Activated T-helper 1 cell treated with anti-CD3 and anti-CD28 coated beads, Interleukin-12 subunit alpha, Interleukin-12 subunit beta, Interleukin-2, Interleukin-4 antibody, amounts not matched to agents 30 ng/mL and 10 ng/mL and 1 ng/mL, durations not matched to agents 14 hours and 24 hours and 36 hours (primary cell): ENCODE results near the gene HELT. TPM values are rescaled to one million over a fixed set of nuclear protein-coding genes. Genes with fewer than 3 reads are reported as not detected.
"Not testable (repeated sequence)": the region's sequence is repeated elsewhere in the genome, so short reads cannot be mapped to it uniquely, and the experiment has no call there.

Source experiments
- DNase-seq: peaks from one replicate; pipeline ENCODE4 v3.0.0; 2021; ENCODE audit warnings: low spot score
- H3K27ac Mint-ChIP-seq: one replicate; pipeline ENCODE4 v1.8.0; 2021; ENCODE audit warnings: mild to moderate bottlenecking, mixed read lengths
- H3K27me3 Mint-ChIP-seq: one replicate; pipeline ENCODE4 v1.8.0; 2022; ENCODE audit warnings: mild to moderate bottlenecking, moderate library complexity, mixed read lengths; ENCODE audit not compliant: insufficient read depth
- H3K36me3 Mint-ChIP-seq: one replicate; pipeline ENCODE4 v1.8.0; 2021; ENCODE audit warnings: low read depth, mixed read lengths
- H3K4me1 Mint-ChIP-seq: one replicate; pipeline ENCODE4 v1.8.0; 2021; ENCODE audit warnings: low read depth, mixed read lengths
- H3K4me3 Mint-ChIP-seq: one replicate; pipeline ENCODE4 v1.8.0; 2021; ENCODE audit warnings: mild to moderate bottlenecking, moderate library complexity, mixed read lengths
- H3K9me3 Mint-ChIP-seq: one replicate; pipeline ENCODE4 v1.8.0; 2021; ENCODE audit warnings: mixed read lengths
- intact Hi-C: fragments of 100-400 bp; cut with micrococcal nuclease; formaldehyde crosslinking; loops from one replicate; pipeline ENCODE4 v1.15.1; 2024
- total RNA-seq: library from RNA; stranded (reverse); gene quantifications from 2 replicates; pipeline ENCODE4 v1.2.3, GENCODE V29; 2022

HELT gene, protein sequence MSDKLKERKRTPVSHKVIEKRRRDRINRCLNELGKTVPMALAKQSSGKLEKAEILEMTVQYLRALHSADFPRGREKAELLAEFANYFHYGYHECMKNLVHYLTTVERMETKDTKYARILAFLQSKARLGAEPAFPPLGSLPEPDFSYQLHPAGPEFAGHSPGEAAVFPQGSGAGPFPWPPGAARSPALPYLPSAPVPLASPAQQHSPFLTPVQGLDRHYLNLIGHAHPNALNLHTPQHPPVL
- not detected in 2 replicates for total RNA-seq

DNA sequence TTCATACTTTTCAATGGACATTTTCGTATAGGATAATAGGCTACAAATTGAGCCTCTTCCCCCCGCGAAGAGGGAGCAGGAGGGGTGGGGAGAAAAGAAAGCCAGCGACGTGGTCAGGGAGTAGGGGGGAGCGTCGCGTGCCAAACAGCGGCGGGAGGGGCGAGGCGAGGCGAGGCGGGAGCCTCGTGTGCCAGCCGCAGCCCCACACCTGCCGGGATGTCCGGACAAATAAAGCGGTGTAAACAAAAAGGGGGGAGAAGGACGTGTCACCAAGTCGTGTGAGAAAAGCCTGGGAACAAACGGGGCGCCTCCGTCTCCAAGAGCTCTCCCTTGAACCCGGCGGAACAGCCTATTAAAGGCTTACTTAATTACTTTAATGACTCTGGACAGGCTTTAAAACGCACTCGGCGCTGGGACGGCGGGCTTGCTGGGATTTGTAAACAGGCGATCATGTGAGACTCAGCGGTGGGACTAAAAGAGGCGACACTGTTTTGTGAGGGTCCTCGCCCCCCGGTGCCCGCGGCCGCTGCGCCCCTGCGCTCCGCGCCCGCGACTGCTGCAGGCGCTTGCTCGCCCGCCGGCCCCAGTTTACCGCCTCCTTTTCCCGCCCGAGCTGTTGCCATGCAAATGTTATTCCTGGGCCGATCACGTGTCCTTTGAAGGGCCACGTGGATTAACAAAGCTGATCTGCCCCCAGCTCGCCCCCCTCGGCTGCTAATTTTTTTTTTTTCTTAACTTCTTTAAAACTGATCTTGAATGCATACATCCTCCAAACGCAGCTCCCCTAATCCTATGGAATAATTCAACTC, at the start of gene HELT:
Gene HELT, plus strand, starts transcription at position 527 of the 809 bp plus-strand sequence. CDS start 439 bp downstream, outside the sequence.
- no peak for DNase-seq
- intact Hi-C loops = no loop called here
- peaks cover 11% of the 10 kb centered on the region for H3K4me1 Mint-ChIP-seq
- H3K4me3 Mint-ChIP-seq = no peak within 1 kb of the TSS
- H3K27ac Mint-ChIP-seq = peak within 1 kb of the TSS; percentile 58
- H3K36me3 Mint-ChIP-seq = no peaks in the 10 kb centered on the region
- no peaks in the 10 kb centered on the region for H3K9me3 Mint-ChIP-seq
- peaks cover 88% of the 10 kb centered on the region for H3K27me3 Mint-ChIP-seq

DNA sequence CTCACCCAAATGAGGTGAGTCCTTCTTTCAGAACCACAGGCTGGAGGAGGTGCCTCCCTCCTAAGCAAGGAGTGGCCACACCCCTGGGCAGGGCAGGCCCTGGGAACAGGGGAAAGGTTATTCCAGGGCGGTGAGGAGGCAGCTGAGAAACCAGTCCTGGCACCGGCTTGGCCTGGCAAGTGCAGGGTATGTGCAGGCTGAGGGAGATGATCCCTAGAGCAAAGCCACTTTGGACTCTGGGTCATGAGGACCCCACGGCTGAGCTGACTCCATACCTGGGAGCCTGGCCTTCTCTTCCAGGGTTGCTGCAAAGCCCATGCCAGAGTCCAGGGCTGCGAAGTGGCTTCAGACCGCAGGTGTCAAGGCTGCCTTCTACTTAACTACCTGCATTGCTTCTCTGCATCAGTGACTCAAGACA, 49.5 kb upstream of the HELT start:
- no peak for DNase-seq
- no peaks in the 10 kb centered on the region for H3K36me3 Mint-ChIP-seq
- peaks cover 24% of the 10 kb centered on the region for H3K9me3 Mint-ChIP-seq
- intact Hi-C loops = loop anchor here (5.0 kb wide), 1 partner anchor 141 kb away; the partner anchor contains the start of gene ACSL1
- peaks cover 4% of the 10 kb centered on the region for H3K4me1 Mint-ChIP-seq
- H3K4me3 Mint-ChIP-seq = no peak overlapping the region
- H3K27ac Mint-ChIP-seq = no peak overlapping the region
- H3K27me3 Mint-ChIP-seq = peaks cover 2% of the 10 kb centered on the region

DNA sequence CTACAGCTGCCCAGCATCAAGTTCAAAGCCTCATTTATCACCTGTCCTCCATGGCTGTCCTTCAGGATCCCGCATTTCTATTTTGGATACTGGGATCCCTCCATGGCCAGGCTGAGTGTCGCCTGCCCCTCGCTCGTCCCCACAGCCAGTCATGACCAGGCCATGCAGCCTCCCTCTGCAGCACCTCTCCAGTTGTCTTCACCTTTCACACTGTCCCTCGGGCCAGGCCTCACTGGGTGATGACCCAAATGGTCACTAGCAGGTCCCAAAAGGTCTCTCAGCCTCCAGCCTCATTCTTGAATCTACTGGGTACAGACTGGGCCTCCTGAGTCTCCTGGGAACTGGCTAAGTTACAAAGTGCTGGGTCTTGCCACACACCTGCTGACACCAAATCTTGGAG, 48.7 kb upstream of the HELT start:
- no peak overlapping the region for H3K4me3 Mint-ChIP-seq
- intact Hi-C loops = loop anchor here (5.0 kb wide), 1 partner anchor 142 kb away; the partner anchor contains the start of gene ACSL1
- peaks cover 4% of the 10 kb centered on the region for H3K4me1 Mint-ChIP-seq
- DNase-seq = no peak
- no peaks in the 10 kb centered on the region for H3K36me3 Mint-ChIP-seq
- H3K27me3 Mint-ChIP-seq = peaks cover 2% of the 10 kb centered on the region
- H3K27ac Mint-ChIP-seq = no peak overlapping the region
- H3K9me3 Mint-ChIP-seq = peaks cover 24% of the 10 kb centered on the region

DNA sequence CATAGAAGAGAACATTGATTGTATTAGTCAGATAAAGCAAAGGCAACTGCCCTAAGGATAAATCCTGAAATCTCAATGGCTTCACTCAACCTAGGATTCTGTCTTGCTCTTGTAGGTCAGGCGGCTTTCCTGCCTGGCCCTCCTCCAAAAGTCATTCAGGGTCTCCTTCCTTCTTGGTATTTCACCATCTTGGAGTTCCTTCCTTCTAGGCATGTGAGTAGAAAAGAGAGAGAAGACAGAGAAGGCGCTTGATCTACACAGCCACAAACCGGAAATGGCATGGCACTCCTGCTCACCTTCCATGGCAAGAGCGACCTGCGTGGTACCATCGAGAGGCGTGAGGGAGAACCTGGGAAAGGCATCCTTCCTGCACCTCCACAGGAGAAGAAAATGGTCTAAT, 45.3 kb upstream of the HELT start:
- no peak for DNase-seq
- H3K27me3 Mint-ChIP-seq = peaks cover 5% of the 10 kb centered on the region
- no peak overlapping the region for H3K27ac Mint-ChIP-seq
- no peaks in the 10 kb centered on the region for H3K4me1 Mint-ChIP-seq
- H3K36me3 Mint-ChIP-seq = no peaks in the 10 kb centered on the region
- H3K4me3 Mint-ChIP-seq = no peak overlapping the region
- H3K9me3 Mint-ChIP-seq = peaks cover 19% of the 10 kb centered on the region
- intact Hi-C loops = no loop called here

DNA sequence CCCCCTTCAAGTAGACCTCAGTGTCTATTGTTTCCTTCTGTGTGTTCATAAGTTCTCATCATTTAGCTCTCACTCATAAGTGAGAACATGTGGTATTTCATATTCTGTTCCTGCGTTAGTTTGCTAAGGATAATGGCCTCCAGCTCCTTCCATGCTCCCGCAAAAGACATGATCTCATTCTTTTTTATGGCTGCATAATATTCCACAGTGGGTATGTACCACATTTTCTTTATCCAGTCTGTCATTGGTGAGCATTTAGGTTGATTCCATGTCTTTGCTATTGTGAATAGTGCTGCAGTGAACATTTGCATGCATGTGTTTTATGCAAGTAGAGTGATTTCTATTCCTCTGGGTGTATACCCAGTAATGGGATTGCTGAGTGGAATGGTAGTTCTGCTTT, 41.9 kb upstream of the HELT start:
- H3K27ac Mint-ChIP-seq = not testable (repeated sequence)

DNA sequence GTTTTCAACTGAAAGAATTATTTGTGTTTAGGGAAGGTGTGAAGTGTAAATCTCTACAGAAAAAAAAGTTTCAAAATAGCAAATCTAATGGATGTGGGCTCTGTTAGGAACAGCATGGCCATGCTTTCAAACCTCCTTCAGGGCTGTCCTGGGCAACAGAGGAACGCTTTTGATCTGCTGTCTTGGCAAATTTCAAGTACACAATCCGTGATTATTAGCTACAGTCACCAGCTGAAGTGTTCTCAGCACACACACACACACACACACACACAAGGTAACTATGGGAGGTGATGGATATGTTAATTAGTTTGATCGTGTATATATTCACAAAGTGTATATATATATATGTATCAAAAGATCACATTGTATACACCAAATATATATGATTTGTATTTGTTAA, 40.5 kb upstream of the HELT start:
- no peaks in the 10 kb centered on the region for H3K36me3 Mint-ChIP-seq
- intact Hi-C loops = no loop called here
- H3K4me1 Mint-ChIP-seq = no peaks in the 10 kb centered on the region
- DNase-seq = no peak
- no peak overlapping the region for H3K4me3 Mint-ChIP-seq
- no peaks in the 10 kb centered on the region for H3K9me3 Mint-ChIP-seq
- peaks cover 12% of the 10 kb centered on the region for H3K27me3 Mint-ChIP-seq
- H3K27ac Mint-ChIP-seq = no peak overlapping the region

More for the DNA sequence above, 41.9 kb upstream of the HELT start:
- H3K27me3 Mint-ChIP-seq = peaks cover 14% of the 10 kb centered on the region
- intact Hi-C loops, H3K4me1 Mint-ChIP-seq, DNase-seq, H3K36me3 Mint-ChIP-seq, H3K9me3 Mint-ChIP-seq, H3K4me3 Mint-ChIP-seq: not testable (repeated sequence)

DNA sequence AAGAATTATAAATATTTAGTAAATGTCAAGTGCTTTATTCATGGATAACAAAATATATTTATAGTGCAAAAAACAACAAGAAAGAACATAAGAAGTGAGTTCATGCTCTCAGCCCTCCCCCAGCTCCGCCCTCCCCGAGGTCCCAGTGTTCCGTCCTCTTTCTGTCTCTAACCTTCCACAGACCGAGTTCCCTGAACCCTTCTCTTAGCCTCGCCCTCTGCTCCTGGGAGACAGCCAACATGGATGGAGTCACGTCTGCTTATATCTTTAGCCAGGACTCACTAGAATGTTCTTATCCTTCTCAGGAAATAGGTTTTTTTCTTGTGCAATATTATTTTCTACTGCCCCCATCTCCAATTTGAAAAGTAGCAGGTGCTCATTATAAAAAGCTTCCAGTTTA, 40.1 kb upstream of the HELT start:
- Mint-ChIP-seq H3K27me3 (peaks cover 14% of the 10 kb centered on the region), H3K4me3 (no peak overlapping the region), H3K9me3 (no peaks in the 10 kb centered on the region), H3K4me1 (no peaks in the 10 kb centered on the region), H3K36me3 (no peaks in the 10 kb centered on the region), H3K27ac (no peak overlapping the region)
- DNase-seq = no peak
- intact Hi-C loops = no loop called here

DNA sequence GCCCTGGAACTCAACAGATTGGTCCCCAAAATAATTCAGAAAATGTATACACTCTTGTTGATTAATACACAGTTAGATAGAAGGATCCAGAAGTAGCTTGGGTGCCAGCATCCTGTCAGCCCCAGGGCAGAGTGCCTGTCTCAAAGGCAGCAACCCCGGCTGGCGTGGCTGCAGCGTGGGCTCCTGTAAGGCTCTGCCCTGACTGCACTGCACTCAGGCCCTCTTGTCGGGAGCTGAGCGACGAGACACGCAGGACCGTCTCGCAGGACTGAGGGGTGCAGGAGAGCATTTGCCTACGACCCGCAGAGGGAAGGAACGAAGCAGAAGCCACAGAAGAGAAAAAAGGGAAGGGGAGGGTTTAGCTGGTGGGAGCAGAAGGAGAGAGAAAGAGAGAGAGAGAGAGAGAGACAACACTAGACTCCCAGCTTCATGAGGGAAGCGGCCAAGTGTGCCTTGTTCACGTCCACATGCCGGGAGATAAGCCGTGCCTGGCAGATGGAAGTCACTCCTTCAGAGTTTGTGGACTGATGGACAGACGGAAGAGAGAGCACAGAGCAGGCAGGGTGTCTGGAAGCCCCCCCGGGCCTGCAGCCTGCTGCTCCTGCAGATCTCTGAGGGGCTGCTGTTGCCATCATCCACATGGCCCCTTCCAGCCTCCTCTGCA, 38.7 kb upstream of the HELT start:
- Mint-ChIP-seq H3K27ac (no peak overlapping the region), H3K4me3 (no peak overlapping the region), H3K27me3 (peaks cover 14% of the 10 kb centered on the region), H3K9me3 (no peaks in the 10 kb centered on the region), H3K4me1 (no peaks in the 10 kb centered on the region), H3K36me3 (no peaks in the 10 kb centered on the region)
- intact Hi-C loops = loop anchor here (5.0 to 10.0 kb wide), 2 partner anchors 217 to 715 kb away; no protein-coding TSS in a partner anchor
- DNase-seq = no peak

DNA sequence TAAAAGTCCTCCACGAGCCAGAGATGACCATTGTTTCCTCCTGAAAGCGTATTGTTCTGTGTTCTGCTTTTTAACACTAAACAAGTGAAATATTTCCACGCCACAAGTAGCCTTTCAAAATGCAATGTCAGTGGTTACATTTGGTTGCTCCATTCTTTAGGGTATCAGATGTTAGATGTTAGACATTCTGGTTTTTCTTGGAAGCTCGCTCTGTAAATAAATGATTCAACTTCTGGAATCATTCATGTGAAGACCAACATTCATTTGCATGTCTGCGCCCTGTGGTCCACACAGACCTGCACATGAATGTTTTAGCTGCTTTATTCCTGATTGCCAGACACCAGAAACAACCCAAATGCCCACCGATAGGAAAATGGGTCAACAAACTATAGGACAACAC, 38.0 kb upstream of the HELT start:
- no peaks in the 10 kb centered on the region for H3K9me3 Mint-ChIP-seq
- intact Hi-C loops = loop anchor here (5.0 to 10.0 kb wide), 2 partner anchors 218 to 715 kb away; no protein-coding TSS in a partner anchor
- no peak overlapping the region for H3K27ac Mint-ChIP-seq
- H3K36me3 Mint-ChIP-seq = no peaks in the 10 kb centered on the region
- H3K27me3 Mint-ChIP-seq = peaks cover 14% of the 10 kb centered on the region
- no peak for DNase-seq
- H3K4me3 Mint-ChIP-seq = no peak overlapping the region
- H3K4me1 Mint-ChIP-seq = no peaks in the 10 kb centered on the region

DNA sequence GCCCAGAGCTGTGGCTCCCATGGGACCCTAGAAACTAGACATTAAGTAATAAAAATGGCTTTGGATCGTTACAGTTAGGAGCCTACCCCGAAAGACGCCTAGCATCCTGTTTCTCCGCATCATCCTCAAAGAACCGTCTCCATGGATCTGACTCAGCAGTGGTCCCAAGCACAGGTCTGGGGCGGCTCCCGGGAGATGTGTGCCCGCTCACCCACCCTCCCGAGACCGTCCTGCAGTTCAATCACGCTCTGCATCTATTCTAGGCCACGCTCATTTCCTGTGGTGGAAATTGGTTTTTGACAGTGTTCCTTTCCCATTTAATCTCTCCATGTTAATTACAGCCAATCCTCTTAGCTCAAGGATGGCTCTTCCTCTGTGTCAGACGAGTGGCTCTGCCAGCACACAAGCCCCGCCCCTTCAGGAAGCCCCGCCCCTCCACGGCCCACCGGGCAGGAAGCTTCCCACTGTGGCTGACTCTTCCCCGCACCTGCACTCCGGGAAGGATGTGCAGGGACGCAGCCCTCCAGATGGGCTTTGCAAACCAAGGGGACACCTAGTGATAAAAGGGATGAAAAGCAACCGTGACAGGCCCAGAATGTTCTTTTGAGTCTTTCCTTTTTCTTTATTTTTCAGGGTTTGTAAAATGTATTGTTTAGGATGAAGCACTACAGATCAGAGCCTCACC, 34.5 kb upstream of the HELT start:
- Mint-ChIP-seq H3K36me3 (no peaks in the 10 kb centered on the region), H3K4me3 (no peak overlapping the region), H3K9me3 (no peaks in the 10 kb centered on the region), H3K4me1 (no peaks in the 10 kb centered on the region), H3K27ac (no peak overlapping the region), H3K27me3 (peaks cover 11% of the 10 kb centered on the region)
- DNase-seq = peak; percentile 39
- intact Hi-C loops = loop anchor here (1.0 to 10.0 kb wide), 3 partner anchors 222 to 719 kb away; no protein-coding TSS in a partner anchor

DNA sequence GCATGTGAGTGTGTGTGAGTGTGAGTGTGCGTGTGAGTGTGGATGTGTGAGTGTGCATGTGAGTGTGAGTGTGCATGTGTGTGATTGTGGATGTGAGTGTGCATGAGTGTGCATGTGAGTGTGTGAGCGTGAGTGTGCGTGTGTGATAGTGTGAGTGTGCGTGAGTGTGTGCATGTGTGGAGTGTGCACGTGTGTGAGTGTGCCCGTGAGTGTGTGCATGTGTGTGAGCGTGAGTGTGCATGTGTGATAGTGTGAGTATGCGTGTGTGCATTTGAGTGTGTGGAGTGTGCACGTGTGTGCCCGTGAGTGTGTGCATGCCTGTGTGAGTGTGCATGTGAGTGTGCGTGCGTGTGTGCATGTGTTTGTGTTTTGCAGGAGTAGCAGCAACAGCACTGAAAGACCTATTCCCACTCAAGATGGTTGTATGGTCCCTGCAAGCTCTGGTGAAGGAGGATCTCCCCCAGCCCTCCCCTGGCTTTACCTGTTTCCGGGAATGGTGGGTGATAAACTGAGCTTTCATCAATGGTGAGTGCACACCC, 30.7 kb upstream of the HELT start:
- Mint-ChIP-seq H3K9me3 (no peaks in the 10 kb centered on the region), H3K27ac (no peak overlapping the region), H3K4me1 (no peaks in the 10 kb centered on the region), H3K36me3 (no peaks in the 10 kb centered on the region), H3K4me3 (no peak overlapping the region), H3K27me3 (peaks cover 8% of the 10 kb centered on the region)
- DNase-seq = no peak
- intact Hi-C loops = loop anchor here (10.0 kb wide), 1 partner anchor 723 kb away; no protein-coding TSS in a partner anchor

DNA sequence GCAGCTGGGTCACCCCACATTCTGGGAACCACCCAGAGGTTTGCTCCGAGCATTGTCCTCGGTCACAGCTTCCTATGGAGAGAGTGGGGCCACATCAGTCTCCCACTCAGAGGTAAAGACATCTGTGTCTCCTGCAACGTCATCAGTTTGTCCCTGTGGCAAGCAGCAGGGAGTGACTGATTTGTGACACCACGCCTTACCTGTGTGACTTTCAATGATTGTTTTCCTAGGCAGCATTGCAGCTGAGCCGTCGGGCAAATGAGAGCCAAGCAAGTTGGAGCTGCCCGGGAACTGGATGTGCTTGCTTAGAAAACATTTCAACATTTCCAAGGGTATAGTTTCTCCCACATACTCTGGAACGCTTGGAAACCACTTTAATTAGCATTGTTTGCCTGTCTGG, 29.7 kb upstream of the HELT start:
- DNase-seq = no peak
- H3K4me1 Mint-ChIP-seq = no peaks in the 10 kb centered on the region
- H3K36me3 Mint-ChIP-seq = no peaks in the 10 kb centered on the region
- H3K27me3 Mint-ChIP-seq = peaks cover 5% of the 10 kb centered on the region
- no peaks in the 10 kb centered on the region for H3K9me3 Mint-ChIP-seq
- no peak overlapping the region for H3K27ac Mint-ChIP-seq
- H3K4me3 Mint-ChIP-seq = no peak overlapping the region
- intact Hi-C loops = loop anchor here (10.0 kb wide), 1 partner anchor 724 kb away; no protein-coding TSS in a partner anchor
